GM12872 (cell line): ENCODE measurements around the gene HINT2.

Source experiments
- CTCF ChIP-seq: IDR thresholded peaks from 3 replicates; pipeline ENCODE4 v1.5.1; 2011; ENCODE audit warnings: low read depth, mild to moderate bottlenecking, low read length, moderate library complexity; ENCODE audit not compliant: insufficient read depth

HINT2 gene

DNA sequence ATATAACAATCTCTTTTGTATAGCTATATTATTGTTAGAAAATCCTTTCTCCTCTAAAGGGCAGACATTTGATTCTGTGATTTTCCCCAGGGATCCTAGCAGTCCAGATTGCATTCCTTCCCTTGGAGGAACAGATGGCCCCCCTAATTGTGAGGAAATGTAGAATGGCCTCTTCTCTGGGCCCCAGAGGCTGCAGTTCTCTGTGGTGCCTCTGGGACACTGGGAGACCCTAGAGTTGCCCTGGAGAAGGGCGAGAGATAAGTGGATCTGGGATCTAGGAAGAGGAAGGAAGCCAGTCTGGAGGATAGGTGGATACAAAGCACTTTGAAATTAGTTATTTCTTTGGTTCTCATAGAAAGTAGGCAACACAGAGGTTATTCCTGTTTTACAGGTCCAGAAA is 1.9 kb upstream of the HINT2 start:
- peak; percentile 39; the same call in 1 of the 3 replicates for TF ChIP-seq CTCF

GRCh38 chr9:35814106-35814840 is 569 bp downstream of the HINT2 start:
- peak; percentile 54 for TF ChIP-seq CTCF

- TF ChIP-seq CTCF, result peak; percentile 42; the same call in 2 of the 3 replicates
Measured at GRCh38 chr9:35813434-35814105, 1.3 kb downstream of the HINT2 start.

- TF ChIP-seq CTCF, result no peak
Measured at GRCh38 chr9:35812025-35812602, 2.7 kb downstream of the HINT2 start, which contains the start of gene SPAG8. Gene SPAG8 (minus strand): TSS chr9:35812262. CDS start chr9:35812147, 115 bp downstream.

DNA sequence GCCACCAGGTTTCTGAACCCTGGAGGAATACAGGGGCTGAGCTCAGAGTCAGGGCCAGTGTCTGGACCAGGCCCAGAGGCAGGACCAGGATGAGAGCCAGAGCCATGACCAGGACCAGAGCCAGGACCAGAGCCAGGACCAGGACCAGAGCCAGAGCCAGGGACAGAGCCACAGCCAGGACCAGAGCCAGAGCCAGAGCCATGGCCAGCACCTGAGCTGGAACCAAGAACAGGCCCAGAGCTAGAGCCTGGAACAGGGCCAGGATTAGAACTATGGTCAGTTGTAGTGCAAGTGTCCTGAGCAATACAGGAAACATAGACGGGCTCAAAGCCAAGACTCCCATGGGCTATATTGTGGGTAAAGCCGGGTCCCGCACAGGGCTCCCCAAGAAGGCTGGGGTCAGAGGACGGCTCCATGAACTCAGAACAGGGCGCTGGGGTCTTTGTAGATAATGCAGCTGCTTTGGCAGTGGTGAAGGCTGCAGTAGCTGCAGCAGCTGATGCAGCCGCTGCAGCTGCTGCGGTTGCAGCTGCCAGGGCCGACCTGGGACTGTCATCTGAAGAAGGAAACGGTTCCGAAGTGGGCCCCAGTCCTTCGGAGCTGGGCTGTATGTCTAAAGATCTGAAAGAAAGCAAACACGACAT is 3.3 kb downstream of the HINT2 start:
- TF ChIP-seq CTCF, result no peak

DNA sequence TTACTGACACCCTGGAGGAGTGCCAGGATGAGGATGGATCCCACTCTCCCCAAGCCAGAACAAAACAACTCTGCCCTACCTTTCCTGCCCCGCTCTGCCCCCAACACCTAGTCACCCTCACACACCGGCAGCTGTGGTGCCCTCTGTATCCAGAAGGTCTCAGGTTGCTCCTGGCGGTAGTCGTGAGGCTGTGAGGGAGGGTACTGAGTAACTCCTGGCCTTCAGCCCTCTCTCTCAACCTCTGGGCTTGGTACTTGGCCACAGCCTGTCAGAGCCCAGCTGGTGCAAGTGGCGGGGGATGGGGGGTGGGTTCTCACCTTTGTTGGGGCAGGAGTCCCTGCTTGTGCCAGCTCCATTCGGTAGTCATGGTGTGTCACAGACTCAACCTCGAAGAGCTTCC is 4.7 kb downstream of the HINT2 start:
- no peak for TF ChIP-seq CTCF

DNA sequence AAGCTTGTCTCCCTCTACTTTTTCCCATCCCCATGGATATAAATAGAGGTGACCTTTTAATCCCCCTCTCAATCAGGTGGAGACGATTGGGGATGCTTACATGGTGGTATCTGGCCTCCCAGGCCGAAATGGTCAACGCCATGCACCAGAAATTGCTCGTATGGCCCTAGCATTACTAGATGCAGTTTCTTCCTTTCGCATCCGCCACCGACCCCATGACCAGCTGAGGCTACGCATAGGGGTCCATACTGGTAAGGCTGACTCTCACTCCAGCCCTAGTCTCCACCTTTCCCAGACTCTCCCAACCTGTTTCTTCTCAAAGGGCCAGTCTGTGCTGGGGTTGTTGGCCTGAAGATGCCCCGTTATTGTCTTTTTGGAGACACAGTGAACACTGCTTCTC is 6.4 kb downstream of the HINT2 start:
- TF ChIP-seq CTCF, result no peak
